Measurements from ENCODE around the gene KRT16. TPM values are rescaled to one million over a fixed set of nuclear protein-coding genes. Genes with fewer than 3 reads are reported as not detected.
"Not testable (repeated sequence)": the region's sequence is repeated elsewhere in the genome, so short reads cannot be mapped to it uniquely, and the experiment has no call there.

The KRT16 gene
- total RNA-seq, 2 donors from 2014 or later, result not detected

GRCh38 chr17:41627316-41628072 is 14.9 kb upstream of the KRT16 start:
- Mint-ChIP-seq H3K4me3 (no peak overlapping the region), H3K27ac (no peak overlapping the region)

DNA sequence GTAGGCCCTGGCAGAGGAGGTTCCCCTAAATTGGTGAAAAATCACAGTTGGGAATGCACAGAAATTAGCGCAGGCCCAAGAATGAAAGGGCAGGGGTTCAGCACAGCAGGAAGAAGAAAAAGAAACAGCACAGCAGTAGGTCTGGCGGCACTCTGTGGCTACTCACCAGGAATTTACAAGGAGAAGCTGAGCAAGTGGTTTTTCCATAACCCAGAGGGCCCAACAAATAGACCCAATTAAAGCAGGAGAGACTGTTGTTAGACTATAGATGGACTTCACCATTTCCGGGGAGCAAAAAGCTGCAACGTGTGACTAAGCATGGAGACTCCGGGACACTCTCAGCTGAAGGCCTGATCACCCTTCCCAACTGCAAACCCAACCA is 14.3 kb upstream of the KRT16 start:
- not testable (repeated sequence) for ATAC-seq; H3K27ac Mint-ChIP-seq; H3K4me1 Mint-ChIP-seq (ENCODE audit: low read depth in 2 of 2); H3K4me3 Mint-ChIP-seq; H3K9me3 Mint-ChIP-seq; H3K27me3 Mint-ChIP-seq; H3K36me3 Mint-ChIP-seq; DNase-seq (ENCODE audit: low spot score)

More at GRCh38 chr17:41627316-41628072, 14.9 kb upstream of the KRT16 start:
- no peaks in the 10 kb centered on the region for H3K4me1 Mint-ChIP-seq (ENCODE audit: low read depth in 2 of 2)
- DNase-seq (ENCODE audit: low spot score) (no peak), ATAC-seq (no peak)
- no peaks in the 10 kb centered on the region for H3K27me3 Mint-ChIP-seq
- no peaks in the 10 kb centered on the region for H3K36me3 Mint-ChIP-seq
- no peaks in the 10 kb centered on the region for H3K9me3 Mint-ChIP-seq

- H3K4me3 Mint-ChIP-seq; H3K27me3 Mint-ChIP-seq; H3K27ac Mint-ChIP-seq; DNase-seq (ENCODE audit: low spot score); H3K4me1 Mint-ChIP-seq (ENCODE audit: low read depth in 2 of 2); ATAC-seq; H3K9me3 Mint-ChIP-seq; H3K36me3 Mint-ChIP-seq: not testable (repeated sequence)
Observed at GRCh38 chr17:41626028-41626913, 13.7 kb upstream of the KRT16 start.

- Mint-ChIP-seq H3K4me1 (ENCODE audit: low read depth in 2 of 2) (no peaks in the 10 kb centered on the region), H3K4me3 (no peak overlapping the region), H3K9me3 (no peaks in the 10 kb centered on the region), H3K36me3 (no peaks in the 10 kb centered on the region), H3K27me3 (no peaks in the 10 kb centered on the region), H3K27ac (no peak overlapping the region)
- ATAC-seq (no peak), DNase-seq (ENCODE audit: low spot score) (no peak)
Observed at GRCh38 chr17:41625602-41626001, 13.0 kb upstream of the KRT16 start.

DNA sequence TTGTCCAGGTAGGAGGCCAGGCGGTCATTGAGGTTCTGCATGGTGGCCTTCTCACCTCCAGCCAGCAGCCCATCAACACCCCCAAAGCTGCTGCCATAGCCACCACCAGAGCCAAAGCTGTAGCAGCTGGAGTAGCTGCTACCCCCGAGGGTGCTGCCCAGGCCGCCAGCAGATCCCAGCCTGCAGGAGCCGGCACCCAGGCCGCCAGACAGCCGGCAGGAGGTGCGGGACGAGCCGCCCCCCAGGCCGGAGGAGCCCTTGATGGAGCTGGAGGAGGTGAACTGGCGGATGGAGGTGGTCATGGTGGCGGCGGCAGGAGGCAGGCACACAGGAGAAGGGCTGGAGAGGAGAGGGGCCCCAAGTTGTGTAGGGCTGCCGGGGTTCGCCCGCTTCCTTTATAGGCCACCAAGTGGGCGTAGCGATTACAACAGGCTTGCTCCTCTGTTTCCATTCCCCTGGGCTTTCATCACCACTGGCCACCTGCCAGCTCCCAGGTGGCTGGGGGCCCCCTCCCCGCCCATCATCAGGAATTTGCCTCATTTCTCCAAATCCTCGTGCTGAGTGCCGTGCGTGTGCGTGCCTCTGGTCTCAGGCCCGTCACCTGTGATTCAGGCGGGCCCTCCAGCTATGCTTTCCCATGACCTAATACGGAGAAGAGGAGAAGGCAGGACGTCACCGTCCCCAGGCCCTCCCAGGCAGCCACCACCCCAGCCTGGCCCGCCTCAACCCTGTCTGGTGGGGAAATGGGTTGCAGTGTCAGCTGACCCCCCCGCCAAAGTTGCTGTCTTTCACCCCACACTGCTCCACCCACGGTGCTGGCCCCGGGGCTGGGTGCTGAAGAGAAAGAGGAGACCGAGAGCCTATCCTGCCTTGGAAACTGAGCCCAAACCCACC is 11.9 kb upstream of the KRT16 start, which contains the start of gene KRT17:
KRT17 (minus strand) TSS at position 368 of the 894 bp plus-strand sequence; CDS start at position 302, 66 bp downstream.
- Mint-ChIP-seq H3K36me3 (no peaks in the 10 kb centered on the region), H3K27ac (no peak within 1 kb of the TSS), H3K4me1 (ENCODE audit: low read depth in 2 of 2) (no peaks in the 10 kb centered on the region), H3K9me3 (no peaks in the 10 kb centered on the region), H3K27me3 (peaks cover 0 to 3% of the 10 kb centered on the region in 2 donors), H3K4me3 (no peak within 1 kb of the TSS)
- DNase-seq (ENCODE audit: low spot score), result no peak
- no peak for ATAC-seq

DNA sequence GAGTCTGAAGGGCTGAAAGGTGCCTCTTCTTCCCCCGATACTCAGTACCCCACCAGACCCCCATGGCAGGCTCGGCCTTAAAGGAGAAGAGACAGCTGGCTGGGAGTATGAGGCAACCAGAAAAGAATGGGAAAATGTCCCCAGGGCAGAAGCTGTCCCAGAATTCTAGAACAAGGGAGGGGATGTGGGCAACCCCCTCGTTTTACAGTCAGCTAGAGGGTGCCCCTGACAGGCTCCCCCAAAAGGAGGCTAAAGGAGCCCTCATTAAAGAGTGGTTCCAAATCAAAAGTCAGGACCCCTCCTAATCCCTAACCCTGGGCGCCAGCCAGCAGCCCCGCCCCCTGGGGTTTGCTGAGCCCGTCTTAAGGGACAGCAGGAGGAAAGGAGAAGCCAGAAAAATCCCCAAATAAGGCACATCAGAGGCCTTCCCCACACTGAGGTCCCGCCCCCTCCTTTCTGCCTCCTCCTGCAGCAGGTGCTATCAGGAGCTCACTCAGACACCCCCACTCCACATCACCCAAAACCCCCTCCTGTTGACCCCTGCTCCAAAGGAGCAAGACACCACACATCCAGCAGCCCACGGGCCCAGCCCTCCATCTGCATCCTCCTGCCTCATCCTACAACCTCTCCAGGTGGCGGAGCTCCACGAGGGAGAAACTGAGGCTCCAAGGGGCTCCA is 10.8 kb upstream of the KRT16 start:
- not testable (repeated sequence) for ATAC-seq; H3K4me3 Mint-ChIP-seq; H3K27ac Mint-ChIP-seq; H3K36me3 Mint-ChIP-seq; H3K27me3 Mint-ChIP-seq; DNase-seq (ENCODE audit: low spot score); H3K4me1 Mint-ChIP-seq (ENCODE audit: low read depth in 2 of 2); H3K9me3 Mint-ChIP-seq

GRCh38 chr17:41622340-41623183 is 10.0 kb upstream of the KRT16 start:
- DNase-seq (ENCODE audit: low spot score); H3K9me3 Mint-ChIP-seq: not testable (repeated sequence)

GRCh38 chr17:41621916-41622315 is 9.3 kb upstream of the KRT16 start:
- H3K9me3 Mint-ChIP-seq, result no peaks in the 10 kb centered on the region
- no peaks in the 10 kb centered on the region for H3K36me3 Mint-ChIP-seq
- ATAC-seq, result no peak
- no peaks in the 10 kb centered on the region for H3K4me1 Mint-ChIP-seq (ENCODE audit: low read depth in 2 of 2)
- H3K27me3 Mint-ChIP-seq, result peaks cover 0 to 6% of the 10 kb centered on the region in 2 donors
- no peak for DNase-seq (ENCODE audit: low spot score)
- no peak overlapping the region for H3K27ac Mint-ChIP-seq
- H3K4me3 Mint-ChIP-seq, result no peak overlapping the region

More at GRCh38 chr17:41622340-41623183, 10.0 kb upstream of the KRT16 start:
- not testable (repeated sequence) for H3K4me1 Mint-ChIP-seq (ENCODE audit: low read depth in 2 of 2); H3K27me3 Mint-ChIP-seq; H3K36me3 Mint-ChIP-seq; ATAC-seq; H3K27ac Mint-ChIP-seq; H3K4me3 Mint-ChIP-seq

DNA sequence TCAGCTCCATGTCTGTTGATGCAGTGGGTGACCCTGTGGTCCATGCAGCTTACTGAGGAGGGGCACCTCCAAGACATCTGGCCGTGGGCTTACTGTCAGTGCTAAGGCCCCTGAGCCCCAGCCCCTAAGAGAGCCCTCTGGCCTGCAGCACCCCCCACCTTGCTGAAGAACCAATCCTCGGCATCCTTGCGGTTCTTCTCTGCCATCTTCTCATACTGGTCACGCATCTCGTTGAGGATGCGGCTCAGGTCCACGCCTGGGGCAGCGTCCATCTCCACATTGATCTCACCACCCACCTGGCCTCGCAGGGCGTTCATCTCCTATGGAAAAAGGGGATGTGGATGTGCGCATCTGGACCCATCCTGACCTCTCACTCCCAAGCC is 8.9 kb upstream of the KRT16 start:
- not testable (repeated sequence) for H3K36me3 Mint-ChIP-seq; H3K9me3 Mint-ChIP-seq; H3K4me3 Mint-ChIP-seq; H3K4me1 Mint-ChIP-seq (ENCODE audit: low read depth in 2 of 2); DNase-seq (ENCODE audit: low spot score); H3K27ac Mint-ChIP-seq; ATAC-seq; H3K27me3 Mint-ChIP-seq

- ATAC-seq, result no peak
Observed at GRCh38 chr17:41620583-41621434, 8.2 kb upstream of the KRT16 start.

DNA sequence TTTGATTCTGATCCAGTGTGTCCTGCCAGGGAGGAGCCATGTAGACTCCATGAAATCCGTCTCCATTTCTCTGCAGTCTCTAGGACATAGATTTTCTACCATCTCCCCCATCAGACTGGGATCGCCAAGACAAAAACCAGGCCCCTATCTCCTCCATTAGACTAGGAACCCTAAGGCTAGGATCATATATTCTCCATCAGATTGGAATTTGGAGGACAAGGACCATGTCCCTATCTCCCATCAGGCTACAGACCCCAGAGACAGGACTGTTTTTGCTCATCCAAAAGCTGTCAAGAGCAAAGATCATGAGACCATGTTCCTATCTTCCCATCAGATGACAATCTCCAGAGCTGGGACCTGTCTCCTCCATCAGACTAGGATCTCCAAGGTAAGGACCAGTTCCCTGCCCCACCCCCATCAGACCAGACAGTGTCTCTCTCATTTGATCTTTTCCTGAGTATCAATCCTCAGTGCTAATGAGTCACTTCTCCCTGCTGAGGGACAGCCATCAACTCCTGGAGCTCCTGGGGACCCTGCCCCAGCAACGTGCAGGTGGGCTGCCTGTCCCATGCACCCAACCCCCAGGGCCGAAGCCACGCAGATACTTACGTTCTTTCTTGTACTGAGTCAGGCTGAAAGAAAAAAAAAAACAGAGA is 7.5 kb upstream of the KRT16 start:
- H3K27ac Mint-ChIP-seq; H3K4me1 Mint-ChIP-seq (ENCODE audit: low read depth in 2 of 2); H3K9me3 Mint-ChIP-seq; H3K36me3 Mint-ChIP-seq; H3K27me3 Mint-ChIP-seq; H3K4me3 Mint-ChIP-seq; ATAC-seq; DNase-seq (ENCODE audit: low spot score): not testable (repeated sequence)

More at GRCh38 chr17:41620583-41621434, 8.2 kb upstream of the KRT16 start:
- H3K36me3 Mint-ChIP-seq, result no peaks in the 10 kb centered on the region
- no peak for DNase-seq (ENCODE audit: low spot score)
- H3K9me3 Mint-ChIP-seq, result no peaks in the 10 kb centered on the region
- H3K27me3 Mint-ChIP-seq, result peaks cover 0 to 6% of the 10 kb centered on the region in 2 donors
- no peaks in the 10 kb centered on the region for H3K4me1 Mint-ChIP-seq (ENCODE audit: low read depth in 2 of 2)
- no peak overlapping the region for H3K27ac Mint-ChIP-seq
- no peak overlapping the region for H3K4me3 Mint-ChIP-seq

Data from natural killer cell treated with Interleukin-12 subunit alpha and Interleukin-12 subunit beta and Interleukin-15 and Interleukin-18, amount 100 ng/mL, for 72 hours (primary cell).